Right lobe of liver (tissue), 4 donors: Measurements from ENCODE around the gene TNFRSF9.

Source experiments
- POLR2A ChIP-seq: fragments of 450-650 bp; IDR thresholded peaks from one replicate; pipeline ENCODE4 v1.6.1; 2017; ENCODE audit warnings: antibody characterized with exemption, mild to moderate bottlenecking
- TF ChIP-seq, protein P1 (sequence below), 4 donors: fragments of 200-600 bp in 3 of 4; fragments of 450-650 bp in 1 of 4; IDR thresholded peaks; one replicate each; pipeline versions ENCODE4 v1.5.1 to v1.8.0; 2016 to 2022; ENCODE audit warnings: antibody characterized with exemption in 4 of 4, mild to moderate bottlenecking in 2 of 4
- donor health status: DM: no; HTN: no; CAD: no.
- donor health status: DM: no; HTN: no; CAD: no.
- donor health status: DM: no; HTN: yes; CAD: no.

GRCh38 chr1:7984811-7985210, 44.2 kb upstream of the TNFRSF9 start:
- no peak for TF ChIP-seq POLR2A
- TF ChIP-seq, protein P1, sequence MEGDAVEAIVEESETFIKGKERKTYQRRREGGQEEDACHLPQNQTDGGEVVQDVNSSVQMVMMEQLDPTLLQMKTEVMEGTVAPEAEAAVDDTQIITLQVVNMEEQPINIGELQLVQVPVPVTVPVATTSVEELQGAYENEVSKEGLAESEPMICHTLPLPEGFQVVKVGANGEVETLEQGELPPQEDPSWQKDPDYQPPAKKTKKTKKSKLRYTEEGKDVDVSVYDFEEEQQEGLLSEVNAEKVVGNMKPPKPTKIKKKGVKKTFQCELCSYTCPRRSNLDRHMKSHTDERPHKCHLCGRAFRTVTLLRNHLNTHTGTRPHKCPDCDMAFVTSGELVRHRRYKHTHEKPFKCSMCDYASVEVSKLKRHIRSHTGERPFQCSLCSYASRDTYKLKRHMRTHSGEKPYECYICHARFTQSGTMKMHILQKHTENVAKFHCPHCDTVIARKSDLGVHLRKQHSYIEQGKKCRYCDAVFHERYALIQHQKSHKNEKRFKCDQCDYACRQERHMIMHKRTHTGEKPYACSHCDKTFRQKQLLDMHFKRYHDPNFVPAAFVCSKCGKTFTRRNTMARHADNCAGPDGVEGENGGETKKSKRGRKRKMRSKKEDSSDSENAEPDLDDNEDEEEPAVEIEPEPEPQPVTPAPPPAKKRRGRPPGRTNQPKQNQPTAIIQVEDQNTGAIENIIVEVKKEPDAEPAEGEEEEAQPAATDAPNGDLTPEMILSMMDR (IDR thresholded peaks at IDR 0.05), result no peak
